ENCODE results near the gene GRIN1.

The GRIN1 gene

GRCh38 chr9:137194388-137194787 lies 55.4 kb downstream of the GRIN1 start:
- in situ Hi-C loops (cut with MboI; ENCODE audit: low sequenced_read_pairs, unreplicated experiment) = no loop called here
- DNase-seq (ENCODE audit: low spot score) = no peak

GRCh38 chr9:137194909-137195308 lies 56.0 kb downstream of the GRIN1 start:
- TF ChIP-seq, protein P1, sequence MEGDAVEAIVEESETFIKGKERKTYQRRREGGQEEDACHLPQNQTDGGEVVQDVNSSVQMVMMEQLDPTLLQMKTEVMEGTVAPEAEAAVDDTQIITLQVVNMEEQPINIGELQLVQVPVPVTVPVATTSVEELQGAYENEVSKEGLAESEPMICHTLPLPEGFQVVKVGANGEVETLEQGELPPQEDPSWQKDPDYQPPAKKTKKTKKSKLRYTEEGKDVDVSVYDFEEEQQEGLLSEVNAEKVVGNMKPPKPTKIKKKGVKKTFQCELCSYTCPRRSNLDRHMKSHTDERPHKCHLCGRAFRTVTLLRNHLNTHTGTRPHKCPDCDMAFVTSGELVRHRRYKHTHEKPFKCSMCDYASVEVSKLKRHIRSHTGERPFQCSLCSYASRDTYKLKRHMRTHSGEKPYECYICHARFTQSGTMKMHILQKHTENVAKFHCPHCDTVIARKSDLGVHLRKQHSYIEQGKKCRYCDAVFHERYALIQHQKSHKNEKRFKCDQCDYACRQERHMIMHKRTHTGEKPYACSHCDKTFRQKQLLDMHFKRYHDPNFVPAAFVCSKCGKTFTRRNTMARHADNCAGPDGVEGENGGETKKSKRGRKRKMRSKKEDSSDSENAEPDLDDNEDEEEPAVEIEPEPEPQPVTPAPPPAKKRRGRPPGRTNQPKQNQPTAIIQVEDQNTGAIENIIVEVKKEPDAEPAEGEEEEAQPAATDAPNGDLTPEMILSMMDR (IDR thresholded peaks at IDR 0.05; ENCODE audit: borderline replicate concordance, control extremely low read depth, extremely low read depth, insufficient read depth, missing control alignments) = no peak
- in situ Hi-C loops (cut with MboI; ENCODE audit: low sequenced_read_pairs, unreplicated experiment) = no loop called here
- DNase-seq (ENCODE audit: low spot score) = no peak

More at GRCh38 chr9:137194388-137194787, 55.4 kb downstream of the GRIN1 start:
- TF ChIP-seq, protein P1 (IDR thresholded peaks at IDR 0.05; ENCODE audit: borderline replicate concordance, control extremely low read depth, extremely low read depth, insufficient read depth, missing control alignments) = no peak

DNA sequence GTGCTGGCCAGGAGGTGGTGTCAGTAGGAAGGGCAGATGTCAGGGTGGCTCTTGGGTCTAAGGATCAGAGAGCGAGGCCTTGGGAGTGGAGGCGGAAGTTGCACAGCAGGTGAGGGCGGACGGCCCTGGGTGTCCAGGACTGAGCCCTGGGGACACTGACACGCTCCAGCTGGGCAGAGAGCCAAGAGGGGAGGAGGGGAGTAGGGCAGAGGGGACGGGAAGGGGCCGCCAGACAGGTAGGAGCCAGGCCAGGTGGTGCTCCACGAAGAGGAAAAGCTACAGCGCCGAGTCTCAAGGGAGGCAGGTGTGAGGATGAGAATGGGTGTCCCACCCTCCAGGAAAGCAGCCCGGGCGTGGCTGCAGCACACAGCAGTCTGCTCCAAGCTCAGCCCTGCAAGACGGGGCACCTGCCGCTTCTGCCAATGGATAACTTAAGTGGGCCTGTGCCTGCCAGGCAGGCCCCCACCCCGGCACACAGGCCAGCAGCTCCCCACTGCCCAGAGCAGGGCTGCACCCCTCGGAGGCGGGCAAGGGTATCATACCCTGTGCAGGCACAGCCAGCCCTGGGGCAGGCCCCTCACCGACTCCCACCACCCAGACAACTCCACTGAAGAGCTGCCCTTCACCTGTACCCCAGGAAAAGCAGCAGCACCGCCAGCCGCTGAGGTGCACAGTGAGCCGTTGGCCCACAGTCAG lies 56.7 kb downstream of the GRIN1 start:
- in situ Hi-C loops (cut with MboI; ENCODE audit: low sequenced_read_pairs, unreplicated experiment) = no loop called here

GRCh38 chr9:137198051-137198901 lies 59.3 kb downstream of the GRIN1 start:
- TF ChIP-seq, protein P1 (IDR thresholded peaks at IDR 0.05; ENCODE audit: borderline replicate concordance, control extremely low read depth, extremely low read depth, insufficient read depth, missing control alignments) = no peak
- DNase-seq (ENCODE audit: low spot score) = no peak
- in situ Hi-C loops (cut with MboI; ENCODE audit: low sequenced_read_pairs, unreplicated experiment) = no loop called here

More for the DNA sequence above, 56.7 kb downstream of the GRIN1 start:
- no peak for DNase-seq (ENCODE audit: low spot score)
- TF ChIP-seq, protein P1 (IDR thresholded peaks at IDR 0.05; ENCODE audit: borderline replicate concordance, control extremely low read depth, extremely low read depth, insufficient read depth, missing control alignments) = no peak

DNA sequence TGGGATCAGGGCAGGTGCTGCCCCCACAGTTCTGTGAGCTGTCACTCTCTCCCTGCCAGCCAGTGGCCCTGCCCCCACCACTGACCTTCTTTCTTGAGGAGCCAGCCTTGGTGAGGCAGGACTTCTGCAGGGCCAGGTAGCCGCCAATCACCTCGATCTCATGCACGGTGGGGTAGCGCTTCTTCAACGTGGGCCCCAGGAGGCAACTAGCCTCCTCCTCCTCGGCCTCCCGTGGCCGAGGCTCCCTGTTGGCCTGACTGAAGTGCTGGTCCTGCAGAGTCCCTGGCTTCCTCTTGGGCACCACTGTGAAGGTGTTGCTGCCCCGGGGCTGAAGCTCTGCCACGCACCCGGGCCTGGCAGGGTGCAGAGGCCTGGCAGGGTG lies 59.9 kb downstream of the GRIN1 start:
- in situ Hi-C loops (cut with MboI; ENCODE audit: low sequenced_read_pairs, unreplicated experiment) = no loop called here
- TF ChIP-seq, protein P1 (IDR thresholded peaks at IDR 0.05; ENCODE audit: borderline replicate concordance, control extremely low read depth, extremely low read depth, insufficient read depth, missing control alignments) = no peak
- DNase-seq (ENCODE audit: low spot score) = no peak

DNA sequence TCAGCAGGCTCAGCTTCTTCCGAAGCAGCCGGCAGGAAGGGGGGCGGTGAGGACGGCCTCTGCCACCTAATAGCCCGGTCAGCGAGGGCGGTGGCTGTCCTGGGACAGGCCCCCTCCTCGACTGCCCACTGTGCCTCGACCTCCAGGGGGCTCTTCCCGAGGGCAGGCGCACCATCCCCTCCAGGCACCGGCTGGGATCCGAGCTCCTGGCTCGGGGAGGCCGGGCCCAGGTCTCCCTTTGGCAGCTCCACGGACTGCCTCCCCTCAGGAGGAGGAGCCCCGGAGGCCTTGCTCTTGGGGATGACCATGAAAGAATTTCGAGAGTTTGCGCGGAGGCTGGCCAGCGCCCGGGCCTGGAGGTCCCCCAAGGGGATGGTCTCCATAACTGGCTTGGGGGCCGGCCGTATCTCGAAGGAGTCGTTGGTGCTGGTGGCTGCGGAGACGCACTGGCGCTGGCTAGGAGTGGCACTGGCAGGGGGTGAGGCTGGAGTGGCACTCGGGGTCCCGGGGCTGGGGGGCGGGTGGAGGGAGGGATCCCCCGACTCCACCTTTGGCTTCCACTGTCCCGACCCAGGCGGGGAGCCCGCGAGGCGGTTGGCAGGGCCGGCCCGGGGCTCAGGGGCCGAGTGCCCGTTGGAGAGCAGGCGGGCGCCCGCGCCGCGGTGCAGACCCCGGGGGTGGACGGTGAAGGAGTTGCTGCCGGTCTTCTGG lies 60.6 kb downstream of the GRIN1 start:
- DNase-seq (ENCODE audit: low spot score) = no peak
- in situ Hi-C loops (cut with MboI; ENCODE audit: low sequenced_read_pairs, unreplicated experiment) = no loop called here
- TF ChIP-seq, protein P1 (IDR thresholded peaks at IDR 0.05; ENCODE audit: borderline replicate concordance, control extremely low read depth, extremely low read depth, insufficient read depth, missing control alignments) = no peak
